Heart left ventricle (tissue), 13 donors: ENCODE results near the gene IDH3G.

Experiments
- POLR2A ChIP-seq, 2 donors: fragments of 450-650 bp; IDR thresholded peaks; one replicate each; pipeline ENCODE4 v1.6.1; 2017; ENCODE audit warnings: antibody characterized with exemption in 2 of 2, mild to moderate bottlenecking in 2 of 2, moderate library complexity in 2 of 2
- TF ChIP-seq, protein P1 (sequence below), 12 donors: fragments of 200-600 bp; sonication (generic) in 4 of 12; IDR thresholded peaks; one replicate each; pipeline versions ENCODE4 v1.5.0 to v1.8.0; 2018 to 2022; ENCODE audit warnings: antibody characterized with exemption in 12 of 12, mild to moderate bottlenecking in 5 of 12
- donor health status: ischemic (EF 13 %, LVEDD 7.1; RV severe dilation, severe dysfunction).
- donor health status: DM: no; HTN: yes; CAD: no.
- donor health status: DM: no; HTN: no; CAD: no.
- donor health status: ischemic (EF 25% LVEDD 6.9; RV normal size, moderate dysfunction).
- donor health status: ischemic (EF 25% LVEDD 5.7; RV mildly dilated, moderate dysfunction).
- donor health status: ischemic (EF 35%, LVEDD 5.7; RV mildly dilated, moderate dysfunction).
- donor health status: nonischemic (EF 11% LVEDD 7.7; RV severe dilation, severe dysfunction).
- donor health status: DM: yes; HTN: yes; CAD: no.
- donor health status: PGD.
- donor health status: ischemic (EF 29% LVEDD 5.4; RV normal size, mild dysfunction).
- donor health status: nonischemic (EF 23%, LVEDD 6.1; RV moderate dilation, normal function).

- TF ChIP-seq, protein P1, sequence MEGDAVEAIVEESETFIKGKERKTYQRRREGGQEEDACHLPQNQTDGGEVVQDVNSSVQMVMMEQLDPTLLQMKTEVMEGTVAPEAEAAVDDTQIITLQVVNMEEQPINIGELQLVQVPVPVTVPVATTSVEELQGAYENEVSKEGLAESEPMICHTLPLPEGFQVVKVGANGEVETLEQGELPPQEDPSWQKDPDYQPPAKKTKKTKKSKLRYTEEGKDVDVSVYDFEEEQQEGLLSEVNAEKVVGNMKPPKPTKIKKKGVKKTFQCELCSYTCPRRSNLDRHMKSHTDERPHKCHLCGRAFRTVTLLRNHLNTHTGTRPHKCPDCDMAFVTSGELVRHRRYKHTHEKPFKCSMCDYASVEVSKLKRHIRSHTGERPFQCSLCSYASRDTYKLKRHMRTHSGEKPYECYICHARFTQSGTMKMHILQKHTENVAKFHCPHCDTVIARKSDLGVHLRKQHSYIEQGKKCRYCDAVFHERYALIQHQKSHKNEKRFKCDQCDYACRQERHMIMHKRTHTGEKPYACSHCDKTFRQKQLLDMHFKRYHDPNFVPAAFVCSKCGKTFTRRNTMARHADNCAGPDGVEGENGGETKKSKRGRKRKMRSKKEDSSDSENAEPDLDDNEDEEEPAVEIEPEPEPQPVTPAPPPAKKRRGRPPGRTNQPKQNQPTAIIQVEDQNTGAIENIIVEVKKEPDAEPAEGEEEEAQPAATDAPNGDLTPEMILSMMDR (IDR thresholded peaks at IDR 0.05), result no peak
- TF ChIP-seq POLR2A (IDR thresholded peaks at IDR 0.05), result no peak
Measured at GRCh38 chrX:153766098-153766817, 27.9 kb downstream of the IDH3G start.
